Endothelial cell (in vitro differentiated cells): Measurements from ENCODE around the gene SLFN11. TPM values are rescaled to one million over a fixed set of nuclear protein-coding genes. Genes with fewer than 3 reads are reported as not detected.
A peak's percentile ranks its signal among the peaks of the same experiment; 100 is the strongest.
"Not testable (repeated sequence)": the region's sequence is repeated elsewhere in the genome, so short reads cannot be mapped to it uniquely, and the experiment has no call there.

Experiments
- DNase-seq: peaks from one replicate; pipeline ENCODE4 v3.0.0; 2021; ENCODE audit warnings: low spot score
- H3K27ac Mint-ChIP-seq: one replicate; pipeline ENCODE4 v1.8.0; 2021; ENCODE audit warnings: mixed read lengths, inconsistent platforms; ENCODE audit not compliant: unreplicated experiment
- H3K27me3 Mint-ChIP-seq: one replicate; pipeline ENCODE4 v1.8.0; 2021; ENCODE audit warnings: mild to moderate bottlenecking, moderate library complexity, mixed read lengths, inconsistent platforms; ENCODE audit not compliant: unreplicated experiment
- H3K36me3 Mint-ChIP-seq: one replicate; pipeline ENCODE4 v1.8.0; 2021; ENCODE audit warnings: mild to moderate bottlenecking, low read depth, mixed read lengths, inconsistent platforms; ENCODE audit not compliant: unreplicated experiment
- H3K4me1 Mint-ChIP-seq: one replicate; pipeline ENCODE4 v1.8.0; 2021; ENCODE audit warnings: mild to moderate bottlenecking, mixed read lengths, inconsistent platforms; ENCODE audit not compliant: unreplicated experiment
- H3K4me3 Mint-ChIP-seq: one replicate; pipeline ENCODE4 v1.8.0; 2021; ENCODE audit warnings: mild to moderate bottlenecking, mixed read lengths, inconsistent platforms; ENCODE audit not compliant: unreplicated experiment
- H3K9me3 Mint-ChIP-seq: one replicate; pipeline ENCODE4 v1.8.0; 2021; ENCODE audit warnings: mixed read lengths, inconsistent platforms; ENCODE audit not compliant: unreplicated experiment
- CTCF ChIP-seq: fragments of 200-600 bp; sonication (generic); IDR thresholded peaks from one replicate; pipeline ENCODE4 v1.5.0; 2021; ENCODE audit warnings: antibody characterized with exemption; ENCODE audit not compliant: unreplicated experiment
- total RNA-seq: library from RNA; stranded (reverse); fragmentation: NEBNext Ultra II Directional; extraction: Animal tissue kit (Norgen Biotek cat#: 25700); gene quantifications from one replicate; pipeline ENCODE4 v1.2.1, GENCODE V29; 2021; ENCODE audit not compliant: unreplicated experiment

SLFN11 gene
- total RNA-seq, 1 donor from 2014 or later = 0.26 TPM

GRCh38 chr17:35312790-35313711 is 60.4 kb downstream of the SLFN11 start:
- Mint-ChIP-seq H3K4me1 (peaks cover 8% of the 10 kb centered on the region), H3K4me3 (peak overlapping the region; percentile 89), H3K9me3 (no peaks in the 10 kb centered on the region), H3K27ac (no peak overlapping the region), H3K27me3 (peaks cover 8% of the 10 kb centered on the region), H3K36me3 (no peaks in the 10 kb centered on the region)
- TF ChIP-seq CTCF = peak; percentile 53
- DNase-seq = peak; percentile 46

GRCh38 chr17:35312346-35312745 is 61.1 kb downstream of the SLFN11 start:
- peaks cover 8% of the 10 kb centered on the region for H3K27me3 Mint-ChIP-seq
- no peak for DNase-seq
- TF ChIP-seq CTCF = no peak

GRCh38 chr17:35309345-35309744 is 64.1 kb downstream of the SLFN11 start:
- not testable (repeated sequence) for H3K4me1 Mint-ChIP-seq, H3K9me3 Mint-ChIP-seq, H3K4me3 Mint-ChIP-seq, DNase-seq, H3K36me3 Mint-ChIP-seq, H3K27me3 Mint-ChIP-seq, H3K27ac Mint-ChIP-seq

More at GRCh38 chr17:35312346-35312745, 61.1 kb downstream of the SLFN11 start:
- no peak overlapping the region for H3K27ac Mint-ChIP-seq
- peaks cover 8% of the 10 kb centered on the region for H3K4me1 Mint-ChIP-seq
- no peaks in the 10 kb centered on the region for H3K36me3 Mint-ChIP-seq
- H3K4me3 Mint-ChIP-seq = no peak overlapping the region
- no peaks in the 10 kb centered on the region for H3K9me3 Mint-ChIP-seq

Other genes starting within 250 kb of the SLFN11 start
- gene NLE1, start 231.3 kb downstream of the SLFN11 start, total RNA-seq = 16.7 TPM
- 1.9 TPM for gene UNC45B, start 225.8 kb downstream of the SLFN11 start, total RNA-seq
- gene SLC35G3, start 179.2 kb downstream of the SLFN11 start, total RNA-seq = not detected
- gene SLFN5, start 130.5 kb downstream of the SLFN11 start, total RNA-seq = 18.2 TPM
- gene SLFN12, start 58.9 kb upstream of the SLFN11 start, total RNA-seq = 25.7 TPM
- gene SLFN13, start 75.1 kb upstream of the SLFN11 start, total RNA-seq = 9.1 TPM
- gene SLFN12L, start 164.1 kb upstream of the SLFN11 start, total RNA-seq = not detected
- 0.95 TPM for gene SLFN14, start 187.2 kb upstream of the SLFN11 start, total RNA-seq
- 4.4 TPM for gene PEX12, start 204.9 kb upstream of the SLFN11 start, total RNA-seq
- 330 TPM for gene AP2B1, start 213.7 kb upstream of the SLFN11 start, total RNA-seq